ENCODE measurements around the gene KRTAP10-12.
"Not testable (repeated sequence)": the region's sequence is repeated elsewhere in the genome, so short reads cannot be mapped to it uniquely, and the experiment has no call there.

The KRTAP10-12 gene

GRCh38 chr21:44670642-44671432 lies 26.1 kb upstream of the KRTAP10-12 start:
- DNase-seq (ENCODE audit: low read depth) = no peak

GRCh38 chr21:44671911-44672310 lies 25.1 kb upstream of the KRTAP10-12 start:
- DNase-seq (ENCODE audit: low read depth) = no peak

GRCh38 chr21:44677881-44678280 lies 19.1 kb upstream of the KRTAP10-12 start:
- DNase-seq (ENCODE audit: low read depth) = no peak

DNA sequence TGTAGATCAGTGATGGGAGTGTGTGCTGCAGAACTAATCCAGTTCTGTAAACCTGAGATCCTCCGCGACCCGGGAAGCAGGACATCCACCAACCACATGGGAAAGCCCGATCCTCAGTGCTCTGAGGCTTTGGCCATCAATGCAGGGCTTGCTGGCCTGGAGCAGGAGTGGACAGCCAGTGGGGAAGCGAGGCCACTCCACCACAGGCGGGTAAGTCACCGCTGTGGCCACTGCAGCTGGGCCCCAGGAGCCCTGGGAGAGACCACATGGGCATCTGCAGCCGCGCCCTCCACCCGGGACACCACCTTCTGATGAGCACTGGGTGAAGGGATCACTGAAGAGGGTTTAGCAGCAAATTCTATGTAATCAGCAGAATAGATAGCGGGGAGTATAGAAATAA lies 15.8 kb upstream of the KRTAP10-12 start:
- no peak for DNase-seq (ENCODE audit: low read depth)

- DNase-seq (ENCODE audit: low read depth) = no peak
These were observed 15.0 kb upstream of the KRTAP10-12 start, which contains the start of gene KRTAP12-1 for GRCh38 chr21:44681861-44682579. Gene KRTAP12-1 (minus strand): TSS chr21:44682163. CDS start chr21:44682123, 40 bp downstream.

DNA sequence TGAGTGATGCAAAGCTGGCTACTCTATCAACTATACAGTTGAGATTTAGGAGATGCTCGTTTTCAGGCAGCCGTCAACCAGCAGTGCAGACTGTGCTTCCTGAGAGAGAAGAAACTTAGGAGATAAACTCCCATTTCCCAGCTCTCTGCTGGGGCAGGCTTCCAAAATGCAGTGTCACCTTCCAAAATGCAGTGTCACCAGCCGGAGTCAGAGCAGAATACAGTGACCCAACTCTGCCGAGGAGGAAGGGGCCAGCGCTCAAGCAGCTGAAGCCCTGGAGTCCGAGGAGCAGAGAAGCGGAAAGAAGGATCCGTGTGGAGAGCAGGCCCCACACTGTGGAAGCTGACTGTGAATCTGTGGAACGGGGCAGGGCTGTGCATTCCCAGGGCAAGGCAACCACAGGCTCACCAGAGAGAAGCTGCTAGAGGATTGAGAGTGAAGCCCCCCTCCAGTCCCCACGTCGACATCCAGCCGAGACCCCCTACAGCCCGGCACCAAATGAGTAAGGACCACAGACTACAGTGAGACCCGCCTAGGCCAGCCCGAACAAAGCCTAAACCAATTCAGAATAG lies 14.3 kb upstream of the KRTAP10-12 start:
- DNase-seq (ENCODE audit: low read depth) = no peak

DNA sequence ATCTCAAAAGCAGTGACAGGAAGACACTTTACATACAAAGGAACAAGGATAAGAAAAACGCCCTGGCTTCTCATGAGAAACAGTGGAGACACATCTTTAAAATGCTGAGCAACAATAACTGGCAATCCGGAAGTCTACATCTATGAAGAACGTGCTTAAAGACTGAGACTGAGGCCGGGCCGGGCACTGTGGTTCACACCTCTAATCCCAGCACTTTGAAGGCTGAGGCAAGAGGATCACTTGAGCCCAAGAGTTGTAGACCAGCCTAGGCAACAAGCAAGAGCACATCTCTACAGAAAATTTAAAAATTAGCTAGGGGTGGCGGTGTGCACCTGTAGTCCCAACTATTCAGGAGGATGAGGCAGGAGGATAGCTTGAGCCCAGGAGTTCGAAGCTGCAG lies 12.9 kb upstream of the KRTAP10-12 start:
- DNase-seq (ENCODE audit: low read depth) = no peak

- no peak for DNase-seq (ENCODE audit: low read depth)
These were observed 12.5 kb upstream of the KRTAP10-12 start for GRCh38 chr21:44684483-44684882.

- not testable (repeated sequence) for DNase-seq (ENCODE audit: low read depth)
These were observed 11.9 kb upstream of the KRTAP10-12 start for GRCh38 chr21:44685050-44685449.

DNA sequence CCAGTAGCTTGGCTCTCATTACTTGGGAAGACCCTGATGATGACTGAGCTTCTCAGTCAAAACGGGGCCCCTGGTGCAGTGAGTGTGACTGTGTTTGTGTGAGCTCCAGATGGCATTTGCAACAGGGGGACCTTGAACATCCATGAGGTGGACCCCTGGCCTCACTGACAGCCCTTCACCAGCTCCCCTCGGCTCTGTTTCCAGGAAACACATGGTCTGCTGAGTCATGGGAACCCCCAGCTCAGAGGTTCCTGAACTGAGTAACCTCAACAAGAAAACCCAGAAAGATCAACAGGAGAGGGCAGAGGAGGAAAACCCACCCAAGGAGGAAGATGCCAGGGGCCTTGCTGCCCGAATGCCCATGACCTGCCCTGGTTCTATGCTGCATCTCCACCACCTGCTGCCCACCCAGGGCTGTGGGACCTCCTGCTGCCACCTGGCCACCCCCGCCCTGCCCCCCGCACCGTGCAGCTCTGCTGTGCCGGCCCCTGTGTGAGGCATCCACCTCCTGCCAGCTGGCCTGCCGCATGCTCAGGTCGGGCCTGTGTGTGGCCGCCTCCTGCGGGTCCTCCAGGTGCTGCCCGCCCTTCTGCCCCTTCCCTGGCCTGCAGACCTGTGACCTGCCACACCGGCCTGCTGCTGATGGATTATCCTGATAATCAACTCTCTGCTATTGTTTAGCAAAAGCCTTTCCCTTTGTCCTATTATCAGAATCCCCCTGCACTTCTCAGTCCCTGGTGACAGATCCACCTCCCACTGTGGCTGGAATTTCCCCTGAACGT lies 10.8 kb upstream of the KRTAP10-12 start:
- no peak for DNase-seq (ENCODE audit: low read depth)

GRCh38 chr21:44686843-44687561 lies 10.0 kb upstream of the KRTAP10-12 start:
- no peak for DNase-seq (ENCODE audit: low read depth)

DNA sequence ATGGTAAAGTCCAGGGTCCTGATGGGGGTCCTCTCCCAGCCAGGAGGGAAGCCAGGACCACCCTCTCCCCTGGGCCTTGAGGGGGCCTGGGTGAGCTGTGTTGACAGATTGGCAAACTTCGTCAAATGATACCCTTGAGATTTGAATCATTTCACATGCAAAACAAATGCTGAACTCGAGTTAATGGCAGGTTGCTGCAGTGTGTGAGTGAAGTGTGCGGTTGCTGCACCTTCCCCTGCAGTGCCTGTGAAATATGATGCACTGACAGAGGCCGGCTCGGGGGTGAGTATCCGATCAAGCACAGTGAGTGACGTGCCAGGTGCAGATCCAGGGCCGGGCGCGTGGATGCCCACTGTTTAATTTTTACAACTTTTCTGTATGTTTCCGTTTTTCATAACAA lies 9.3 kb upstream of the KRTAP10-12 start:
- no peak for DNase-seq (ENCODE audit: low read depth)

DNA sequence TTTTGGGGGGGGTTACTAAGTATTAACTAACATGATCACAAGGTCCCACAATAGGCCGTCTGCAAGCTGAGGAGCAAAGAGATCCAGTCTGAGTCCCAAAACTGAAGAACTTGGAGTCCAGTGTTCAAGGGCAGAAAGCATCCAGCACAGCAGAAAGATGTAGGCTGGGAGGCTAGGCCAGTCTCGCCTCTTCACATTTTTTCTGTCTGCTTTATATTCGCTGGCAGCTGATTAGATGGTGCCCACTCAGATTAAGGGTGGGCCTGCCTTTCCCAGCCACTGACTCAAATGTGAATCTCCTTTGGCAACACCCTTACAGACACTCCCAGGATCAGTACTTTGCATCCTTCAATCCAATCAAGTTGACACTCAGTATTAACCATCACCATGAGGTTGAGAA lies 7.2 kb upstream of the KRTAP10-12 start:
- DNase-seq (ENCODE audit: low read depth) = not testable (repeated sequence)

GRCh38 chr21:44691686-44692085 lies 5.3 kb upstream of the KRTAP10-12 start:
- no peak for DNase-seq (ENCODE audit: low read depth)

DNA sequence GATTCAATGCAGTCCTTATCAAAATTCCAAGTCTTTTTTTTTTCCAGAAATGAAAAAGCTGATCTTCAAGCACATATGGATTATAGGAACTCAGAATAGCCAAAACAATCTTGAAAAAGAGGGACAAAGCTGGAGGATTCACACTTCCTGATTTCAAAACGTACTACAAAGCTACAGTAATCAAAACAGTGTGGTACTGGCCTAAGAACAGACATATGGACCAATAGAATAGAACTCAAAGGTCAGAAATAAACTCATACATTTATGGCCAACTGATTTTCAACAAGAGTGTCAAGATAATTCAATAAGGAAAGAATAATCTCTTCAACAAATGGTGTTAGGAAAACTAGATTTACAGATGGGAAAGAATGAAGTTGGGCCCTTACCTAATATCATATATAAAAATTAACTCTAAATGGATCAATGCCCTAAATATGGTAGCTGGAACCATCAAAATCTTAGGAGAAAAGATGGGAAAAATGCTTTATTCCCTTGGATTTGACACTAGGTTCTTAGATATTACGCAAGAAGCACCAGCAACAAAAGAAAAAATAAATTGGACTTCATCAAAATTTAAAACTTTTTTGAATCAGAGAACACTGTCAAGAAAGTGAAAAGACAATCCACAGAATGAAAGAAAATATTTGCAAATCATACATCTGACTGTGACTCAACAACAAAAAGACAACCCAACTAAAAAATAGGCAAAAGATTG lies 4.0 kb upstream of the KRTAP10-12 start:
- DNase-seq (ENCODE audit: low read depth) = no peak

GRCh38 chr21:44694776-44695175 lies 2.2 kb upstream of the KRTAP10-12 start:
- DNase-seq (ENCODE audit: low read depth) = no peak

GRCh38 chr21:44695184-44695583 lies 1.8 kb upstream of the KRTAP10-12 start:
- DNase-seq (ENCODE audit: low read depth) = no peak

GRCh38 chr21:44695641-44696040 lies 1.3 kb upstream of the KRTAP10-12 start:
- DNase-seq (ENCODE audit: low read depth) = no peak

DNA sequence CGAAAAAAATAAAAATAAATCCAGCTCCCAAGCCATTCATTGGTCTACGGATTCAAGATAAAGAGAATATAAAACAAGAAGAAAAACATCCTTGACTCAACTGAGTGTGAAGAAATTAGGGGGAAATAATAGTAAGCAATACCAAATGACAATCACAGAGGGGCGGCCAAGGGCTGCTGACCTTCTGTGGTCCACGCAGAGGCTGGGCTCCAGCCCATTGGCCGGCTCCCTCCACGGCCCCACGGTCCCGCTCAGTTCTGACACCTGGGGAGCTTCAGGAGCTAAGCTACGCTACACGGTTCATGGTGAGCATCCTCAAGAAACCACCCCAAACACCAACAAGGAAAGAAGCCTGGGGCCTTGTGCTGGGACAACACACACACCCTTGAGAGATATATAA lies 400 bp upstream of the KRTAP10-12 start:
- DNase-seq (ENCODE audit: low read depth) = no peak

DNA sequence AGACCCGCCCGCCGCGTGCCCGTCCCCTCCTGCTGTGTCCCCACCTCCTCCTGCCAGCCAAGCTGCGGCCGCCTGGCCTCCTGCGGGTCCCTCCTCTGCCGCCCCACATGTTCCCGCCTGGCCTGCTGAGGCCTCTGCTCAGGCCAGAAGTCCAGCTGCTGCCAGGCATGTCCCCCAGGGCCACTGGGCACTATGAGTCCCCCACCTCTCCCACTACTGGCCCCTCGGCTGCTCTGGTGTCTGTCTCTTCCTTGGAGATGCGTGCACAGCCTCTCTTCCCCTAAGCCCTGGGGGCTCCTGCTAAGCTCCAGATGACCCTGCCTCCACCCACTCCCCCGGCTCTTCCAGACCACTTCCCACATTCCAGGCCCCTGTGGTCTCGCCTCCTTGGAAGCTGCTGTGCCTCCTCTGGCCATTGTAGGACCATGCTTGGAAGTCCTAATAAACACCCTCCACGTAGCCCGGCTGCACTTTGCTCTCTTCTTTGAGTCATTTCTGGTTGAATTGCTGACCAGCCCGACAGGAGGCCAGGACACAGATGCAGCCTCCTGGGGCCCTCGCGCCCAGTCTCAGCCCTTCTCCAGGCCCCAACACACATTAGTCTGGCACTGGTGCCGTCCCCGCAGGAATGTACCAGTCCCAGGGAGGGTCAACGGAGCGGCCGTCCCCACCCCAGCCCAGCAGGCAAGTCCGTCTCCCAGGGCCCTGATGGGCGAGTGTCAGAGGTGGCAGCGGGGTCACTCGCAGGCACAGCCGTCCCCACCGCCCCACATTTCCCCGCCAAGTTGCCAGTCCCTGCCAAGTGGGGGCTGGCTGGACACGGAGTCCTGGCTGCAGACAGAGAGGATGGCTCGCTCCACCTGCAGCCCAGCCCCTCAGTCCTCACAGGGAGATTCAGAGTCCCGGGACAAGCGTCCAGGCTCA lies 1.1 kb downstream of the KRTAP10-12 start:
- no peak for DNase-seq (ENCODE audit: low read depth)
